Lower leg skin (tissue), 3 donors: ENCODE measurements around the gene PHF13.
"Not testable (repeated sequence)": the region's sequence is repeated elsewhere in the genome, so short reads cannot be mapped to it uniquely, and the experiment has no call there.

Source experiments
- POLR2A ChIP-seq, 2 donors: fragments of 450-650 bp; IDR thresholded peaks; one replicate each; pipeline ENCODE4 v1.6.1; 2016 to 2017; ENCODE audit warnings: antibody characterized with exemption in 2 of 2, mild to moderate bottlenecking in 1 of 2, moderate library complexity in 1 of 2
- TF ChIP-seq, protein P1 (sequence below), 3 donors: fragments of 450-650 bp; IDR thresholded peaks; one replicate each; pipeline ENCODE4 v1.5.1; 2016; ENCODE audit warnings: antibody characterized with exemption in 3 of 3, mild to moderate bottlenecking in 3 of 3, moderate library complexity in 2 of 3

DNA sequence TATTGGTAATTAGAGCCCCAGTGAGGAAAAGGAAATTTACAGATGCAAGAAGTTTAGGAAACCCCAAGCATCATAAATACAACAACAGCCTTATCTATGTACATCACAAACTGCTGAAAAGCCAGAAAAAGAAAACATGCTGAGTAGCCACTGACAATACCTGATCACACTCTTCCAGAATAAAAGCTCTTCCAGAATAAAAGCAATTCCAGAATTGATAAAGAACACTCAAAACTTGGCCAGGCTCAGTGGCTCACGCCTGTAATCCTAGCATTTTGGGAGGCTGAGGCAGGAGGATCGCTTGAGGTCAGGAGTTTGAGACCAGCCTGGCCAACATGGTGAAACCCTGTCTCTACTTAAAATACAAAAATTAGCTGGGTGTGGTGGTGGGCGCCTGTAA, 27.3 kb downstream of the PHF13 start:
- TF ChIP-seq, protein P1, sequence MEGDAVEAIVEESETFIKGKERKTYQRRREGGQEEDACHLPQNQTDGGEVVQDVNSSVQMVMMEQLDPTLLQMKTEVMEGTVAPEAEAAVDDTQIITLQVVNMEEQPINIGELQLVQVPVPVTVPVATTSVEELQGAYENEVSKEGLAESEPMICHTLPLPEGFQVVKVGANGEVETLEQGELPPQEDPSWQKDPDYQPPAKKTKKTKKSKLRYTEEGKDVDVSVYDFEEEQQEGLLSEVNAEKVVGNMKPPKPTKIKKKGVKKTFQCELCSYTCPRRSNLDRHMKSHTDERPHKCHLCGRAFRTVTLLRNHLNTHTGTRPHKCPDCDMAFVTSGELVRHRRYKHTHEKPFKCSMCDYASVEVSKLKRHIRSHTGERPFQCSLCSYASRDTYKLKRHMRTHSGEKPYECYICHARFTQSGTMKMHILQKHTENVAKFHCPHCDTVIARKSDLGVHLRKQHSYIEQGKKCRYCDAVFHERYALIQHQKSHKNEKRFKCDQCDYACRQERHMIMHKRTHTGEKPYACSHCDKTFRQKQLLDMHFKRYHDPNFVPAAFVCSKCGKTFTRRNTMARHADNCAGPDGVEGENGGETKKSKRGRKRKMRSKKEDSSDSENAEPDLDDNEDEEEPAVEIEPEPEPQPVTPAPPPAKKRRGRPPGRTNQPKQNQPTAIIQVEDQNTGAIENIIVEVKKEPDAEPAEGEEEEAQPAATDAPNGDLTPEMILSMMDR (IDR thresholded peaks at IDR 0.05) = not testable (repeated sequence)
- not testable (repeated sequence) for TF ChIP-seq POLR2A (IDR thresholded peaks at IDR 0.05)
